OCI-M2 (cell line): Measurements from ENCODE around the gene MRPS33.
"Not testable (repeated sequence)": the region's sequence is repeated elsewhere in the genome, so short reads cannot be mapped to it uniquely, and the experiment has no call there.

Experiments
- DNase-seq: peaks from one replicate; lab custom pipeline; 2025; ENCODE audit not compliant: unreplicated experiment; lab: John Stamatoyannopoulos, UW

Gene MRPS33

GRCh38 chr7:141014524-141015395 is at the start of gene MRPS33:
MRPS33 (minus strand) TSS chr7:141014952; CDS start chr7:141010633, 4,319 bp downstream.
- peak; percentile 98 for DNase-seq

GRCh38 chr7:141057788-141058187 is 43.0 kb upstream of the MRPS33 start:
- no peak for DNase-seq

GRCh38 chr7:141055146-141055545 is 40.4 kb upstream of the MRPS33 start:
- no peak for DNase-seq

- DNase-seq = no peak
Observed at GRCh38 chr7:141053626-141054025, 38.9 kb upstream of the MRPS33 start.

GRCh38 chr7:141045842-141046620 is 31.3 kb upstream of the MRPS33 start:
- no peak for DNase-seq

- DNase-seq = no peak
Observed at GRCh38 chr7:141045126-141045841, 30.5 kb upstream of the MRPS33 start.

GRCh38 chr7:141043616-141044015 is 28.9 kb upstream of the MRPS33 start:
- DNase-seq = no peak

GRCh38 chr7:141042222-141043193 is 27.8 kb upstream of the MRPS33 start:
- no peak for DNase-seq

- no peak for DNase-seq
Observed at GRCh38 chr7:141039376-141039775, 24.6 kb upstream of the MRPS33 start.

GRCh38 chr7:141038100-141038499 is 23.3 kb upstream of the MRPS33 start:
- not testable (repeated sequence) for DNase-seq

- not testable (repeated sequence) for DNase-seq
Observed at GRCh38 chr7:141032539-141033323, 18.0 kb upstream of the MRPS33 start.

- no peak for DNase-seq
Observed at GRCh38 chr7:141028767-141029166, 14.0 kb upstream of the MRPS33 start.

- DNase-seq = no peak
Observed at GRCh38 chr7:141027043-141027442, 12.3 kb upstream of the MRPS33 start.

- no peak for DNase-seq
Observed at GRCh38 chr7:141024668-141025067, 9.9 kb upstream of the MRPS33 start.

GRCh38 chr7:141023295-141023694 is 8.5 kb upstream of the MRPS33 start:
- DNase-seq = no peak

GRCh38 chr7:141017555-141017954 is 2.8 kb upstream of the MRPS33 start:
- no peak for DNase-seq

- DNase-seq = no peak
Observed at GRCh38 chr7:141016349-141016748, 1.6 kb upstream of the MRPS33 start.

GRCh38 chr7:141014125-141014523 is 628 bp downstream of the MRPS33 start:
- no peak for DNase-seq

- no peak for DNase-seq
Observed at GRCh38 chr7:141013345-141013715, 1.4 kb downstream of the MRPS33 start.
